Prostate gland (tissue), 2 donors: ENCODE results near the gene MARK2. TPM values are rescaled to one million over a fixed set of nuclear protein-coding genes. Genes with fewer than 3 reads are reported as not detected.

ENCODE experiments used
- DNase-seq: peaks from one replicate; pipeline ENCODE4 v3.0.0-alpha.2; 2019; ENCODE audit warnings: low spot score
- H3K27ac ChIP-seq, 2 donors: fragments of 200-600 bp; sonication (generic); 2 replicates each; pipeline ENCODE4 v1.5.1; 2017 to 2019
- H3K27me3 ChIP-seq: fragments of 200-600 bp; sonication (generic); replicated peaks from 2 replicates; pipeline ENCODE4 v1.5.1; 2019; ENCODE audit not compliant: insufficient read depth
- H3K36me3 ChIP-seq, 2 donors: fragments of 200-600 bp; sonication (generic); 1 replicate in 1 of 2; 2 replicates in 1 of 2; pipeline versions ENCODE4 v1.5.1 to v1.8.1; 2017 to 2019
- H3K4me1 ChIP-seq: fragments of 200-600 bp; sonication (generic); replicated peaks from 2 replicates; pipeline ENCODE4 v1.5.1; 2019
- H3K4me3 ChIP-seq, 2 donors: fragments of 200-600 bp; sonication (generic); 2 replicates each; pipeline ENCODE4 v1.5.1; 2017 to 2019
- H3K9me3 ChIP-seq: fragments of 200-600 bp; sonication (generic); 2 replicates; pipeline ENCODE4 v1.5.1; 2017
- CTCF ChIP-seq, 4 experiments: fragments of 200-600 bp in 2 of 4; fragments of 450-650 bp in 2 of 4; sonication (generic) in 2 of 4; IDR thresholded peaks; 1 replicate in 3 of 4; 2 replicates in 1 of 4; pipeline ENCODE4 v1.5.1; 2016 to 2019; ENCODE audit warnings: antibody characterized with exemption in 4 of 4, mild to moderate bottlenecking in 2 of 4, moderate library complexity in 2 of 4
- POLR2A ChIP-seq: fragments of 450-650 bp; IDR thresholded peaks from one replicate; pipeline ENCODE4 v1.6.1; 2016; ENCODE audit warnings: antibody characterized with exemption, mild to moderate bottlenecking
- POLR2AphosphoS5 ChIP-seq: sonication (generic); formaldehyde crosslinking; IDR thresholded peaks from one replicate; pipeline ENCODE4 v1.6.1; 2017; ENCODE audit warnings: antibody characterized with exemption
- WGBS: methylation state at CpG from one replicate; pipeline ENCODE4 v1.1.5; 2018; 5-methylcytosine and 5-hydroxymethylcytosine counted together
- intact Hi-C: fragments of 100-400 bp; cut with DNase I; formaldehyde crosslinking; loops from one replicate; pipeline ENCODE4 v1.14.2; 2022
- total RNA-seq, 2 donors: library from RNA; depleted of rRNA; stranded (reverse); fragments of >200 nt; gene quantifications; one replicate each; pipeline ENCODE4 v1.1.0, GENCODE V29; 2016

MARK2 gene
- total RNA-seq, 2 donors from 2014 or later = 65.4 to 67.2 TPM

GRCh38 chr11:63923319-63923718 is 84.4 kb downstream of the MARK2 start:
- H3K9me3 ChIP-seq = no peaks in the 10 kb centered on the region
- WGBS = 57% methylated on average over 4 of the region's 4 CpGs
- H3K36me3 ChIP-seq = no peaks in the 10 kb centered on the region
- no peaks in the 10 kb centered on the region for H3K27me3 ChIP-seq
- DNase-seq = no peak
- H3K4me3 ChIP-seq = no peak overlapping the region
- intact Hi-C loops = no loop called here
- no peaks in the 10 kb centered on the region for H3K4me1 ChIP-seq
- TF ChIP-seq CTCF (IDR thresholded peaks at IDR 0.05) (no peak), POLR2A (no peak), POLR2AphosphoS5 (no peak)
- H3K27ac ChIP-seq = no peak overlapping the region

GRCh38 chr11:63929616-63930015 is 90.7 kb downstream of the MARK2 start:
- Histone ChIP-seq H3K9me3 (no peaks in the 10 kb centered on the region), H3K4me3 (no peak overlapping the region), H3K27ac (no peak overlapping the region), H3K27me3 (no peaks in the 10 kb centered on the region), H3K36me3 (no peaks in the 10 kb centered on the region), H3K4me1 (no peaks in the 10 kb centered on the region)
- WGBS = 96% methylated on average over 5 of the region's 5 CpGs
- TF ChIP-seq CTCF (IDR thresholded peaks at IDR 0.05) = no peak
- TF ChIP-seq POLR2AphosphoS5 = no peak
- no peak for TF ChIP-seq POLR2A
- intact Hi-C loops = no loop called here
- DNase-seq = no peak

DNA sequence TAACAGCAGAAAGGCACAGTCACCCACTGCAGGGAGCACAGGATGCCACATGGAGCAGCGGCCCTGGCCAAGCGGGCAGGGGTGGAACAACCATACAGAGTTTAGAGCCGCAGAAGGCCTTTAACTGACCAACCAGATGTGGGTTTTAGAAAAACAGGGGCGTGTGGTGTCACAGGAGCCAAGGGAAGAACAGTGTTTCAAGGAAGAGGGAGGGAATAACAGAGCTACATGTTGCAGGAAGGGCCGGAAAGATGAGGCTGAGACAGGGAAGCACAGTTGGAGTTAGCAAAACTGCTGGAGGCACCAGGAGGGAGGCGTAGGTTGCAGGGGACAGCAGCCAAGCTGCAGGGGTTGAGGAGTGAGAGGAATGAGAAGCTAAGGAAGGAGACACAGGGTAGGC is 92.1 kb downstream of the MARK2 start:
- WGBS = 69% methylated on average over 6 of the region's 6 CpGs

DNA sequence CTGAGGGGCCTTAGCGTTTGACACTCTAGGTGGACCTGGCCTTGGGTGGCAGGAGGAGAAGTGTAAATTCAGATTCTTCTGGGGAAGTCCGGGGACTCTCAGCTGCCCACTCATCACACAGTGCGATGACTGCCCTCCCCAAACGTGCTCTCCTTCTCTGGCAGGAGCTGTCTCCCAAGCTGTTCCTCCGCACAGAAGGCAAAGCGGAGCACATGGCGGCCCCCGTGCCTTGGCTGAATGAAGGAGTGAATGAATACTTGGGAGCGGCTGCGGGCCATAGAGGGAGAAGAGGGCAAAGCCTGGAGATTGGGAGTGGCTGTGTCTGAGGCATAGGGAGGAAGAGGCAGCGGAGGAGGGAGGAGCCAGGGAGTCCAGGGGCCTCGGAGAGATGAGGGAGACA is 93.0 kb downstream of the MARK2 start:
- Histone ChIP-seq H3K9me3 (no peaks in the 10 kb centered on the region), H3K4me3 (no peak overlapping the region), H3K27me3 (no peaks in the 10 kb centered on the region), H3K4me1 (no peaks in the 10 kb centered on the region), H3K27ac (no peak overlapping the region), H3K36me3 (no peaks in the 10 kb centered on the region)
- DNase-seq = no peak
- no peak for TF ChIP-seq POLR2A
- TF ChIP-seq POLR2AphosphoS5 = no peak
- TF ChIP-seq CTCF (IDR thresholded peaks at IDR 0.05) = no peak
- intact Hi-C loops = no loop called here
- 81% methylated on average over 12 of the region's 12 CpGs for WGBS

More for the DNA sequence above, 92.1 kb downstream of the MARK2 start:
- Histone ChIP-seq H3K27ac (no peak overlapping the region), H3K9me3 (no peaks in the 10 kb centered on the region), H3K4me1 (no peaks in the 10 kb centered on the region), H3K4me3 (no peak overlapping the region), H3K27me3 (no peaks in the 10 kb centered on the region), H3K36me3 (no peaks in the 10 kb centered on the region)
- TF ChIP-seq POLR2A (no peak), POLR2AphosphoS5 (no peak)
- DNase-seq = no peak
- intact Hi-C loops = no loop called here

DNA sequence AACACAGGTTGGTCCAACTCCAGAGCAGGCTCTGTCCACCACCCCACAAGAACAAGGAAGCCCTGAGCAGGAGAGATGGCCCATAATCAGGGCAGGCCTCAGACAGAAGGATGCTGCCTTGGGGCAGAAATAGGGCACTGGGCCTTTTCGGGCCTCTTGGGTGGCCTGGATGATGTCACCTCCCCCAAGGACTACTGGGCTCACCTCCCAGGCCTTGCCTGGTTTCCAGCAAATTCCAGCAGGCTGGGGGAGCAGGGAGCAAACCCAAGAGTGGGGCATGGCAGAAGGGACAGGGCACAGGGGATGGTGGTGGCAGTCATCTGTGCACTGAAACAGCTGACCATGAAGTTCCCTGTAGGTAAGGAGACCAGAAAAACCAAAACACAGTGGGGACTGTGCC is 94.5 kb downstream of the MARK2 start:
- 40% methylated on average over 1 of the region's 1 CpG for WGBS
- DNase-seq = no peak
- Histone ChIP-seq H3K27me3 (no peaks in the 10 kb centered on the region), H3K9me3 (no peaks in the 10 kb centered on the region), H3K27ac (no peak overlapping the region), H3K4me3 (no peak overlapping the region), H3K4me1 (no peaks in the 10 kb centered on the region), H3K36me3 (no peaks in the 10 kb centered on the region)
- TF ChIP-seq CTCF (IDR thresholded peaks at IDR 0.05) (no peak), POLR2A (no peak), POLR2AphosphoS5 (no peak)
- intact Hi-C loops = no loop called here
